Lower leg skin (tissue), 3 donors: ENCODE data around the gene MACROD1.

Experiments used
- CTCF ChIP-seq, 3 donors: fragments of 450-650 bp; IDR thresholded peaks; one replicate each; pipeline ENCODE4 v1.5.1; 2016; ENCODE audit warnings: antibody characterized with exemption in 3 of 3, mild to moderate bottlenecking in 3 of 3, moderate library complexity in 2 of 3
- POLR2A ChIP-seq, 2 donors: fragments of 450-650 bp; IDR thresholded peaks; one replicate each; pipeline ENCODE4 v1.6.1; 2016 to 2017; ENCODE audit warnings: antibody characterized with exemption in 2 of 2, mild to moderate bottlenecking in 1 of 2, moderate library complexity in 1 of 2

GRCh38 chr11:64136765-64137441, 29.0 kb downstream of the MACROD1 start:
- TF ChIP-seq CTCF (IDR thresholded peaks at IDR 0.05): no peak
- TF ChIP-seq POLR2A (IDR thresholded peaks at IDR 0.05): no peak
